Esophagus squamous epithelium (tissue), 5 donors: ENCODE measurements around the gene GRHL1. TPM values are rescaled to one million over a fixed set of nuclear protein-coding genes. Genes with fewer than 3 reads are reported as not detected.

Experiments
- DNase-seq: peaks from one replicate; lab custom pipeline; 2025; lab: John Stamatoyannopoulos, UW
- H3K27ac ChIP-seq, 4 donors: fragments of 200-600 bp; sonication (generic); one replicate each; pipeline ENCODE4 v1.5.1; 2016 to 2019; ENCODE audit warnings: mild to moderate bottlenecking in 1 of 4
- H3K27me3 ChIP-seq, 4 donors: fragments of 200-600 bp; sonication (generic); 1 replicate in 3 of 4; 2 replicates in 1 of 4; pipeline versions ENCODE4 v1.5.1 to v1.6.0; 2017 to 2021; ENCODE audit warnings: antibody characterized with exemption in 1 of 4
- H3K36me3 ChIP-seq, 3 donors: fragments of 200-600 bp; sonication (generic); one replicate each; pipeline ENCODE4 v1.5.1; 2016 to 2019
- H3K4me1 ChIP-seq, 3 donors: fragments of 200-600 bp; sonication (generic); one replicate each; pipeline ENCODE4 v1.5.1; 2017 to 2019
- H3K4me3 ChIP-seq, 4 donors: fragments of 200-600 bp; sonication (generic); 1 replicate in 3 of 4; 2 replicates in 1 of 4; pipeline ENCODE4 v1.5.1; 2016 to 2019; ENCODE audit warnings: mild to moderate bottlenecking in 2 of 4, moderate library complexity in 1 of 4
- H3K9me3 ChIP-seq, 3 donors: fragments of 200-600 bp; sonication (generic); one replicate each; pipeline ENCODE4 v1.5.1; 2016 to 2019
- CTCF ChIP-seq, 6 experiments: fragments of 450-650 bp in 4 of 6; fragments of 200-600 bp in 2 of 6; sonication (generic) in 2 of 6; IDR thresholded peaks; one replicate each; pipeline ENCODE4 v1.5.1; 2016 to 2019; ENCODE audit warnings: antibody characterized with exemption in 6 of 6, mild to moderate bottlenecking in 4 of 6, moderate library complexity in 4 of 6
- POLR2A ChIP-seq, 4 donors: fragments of 450-650 bp; IDR thresholded peaks; one replicate each; pipeline ENCODE4 v1.6.1; 2017; ENCODE audit warnings: antibody characterized with exemption in 4 of 4, mild to moderate bottlenecking in 4 of 4, moderate library complexity in 3 of 4
- WGBS, 2 donors: methylation state at CpG; one replicate each; pipeline ENCODE4 v1.1.5; 2018; 5-methylcytosine and 5-hydroxymethylcytosine counted together
- intact Hi-C: fragments of 100-400 bp; cut with DNase I; formaldehyde crosslinking; loops from one replicate; pipeline ENCODE4 v1.15.0; 2022
- total RNA-seq, 4 donors: library from RNA; depleted of rRNA; stranded (reverse); fragments of >200 nt; gene quantifications; one replicate each; pipeline ENCODE4 v1.1.0, GENCODE V29; 2016
- donor health status: DM: yes; HTN: yes; CAD: no.

Gene GRHL1, protein sequence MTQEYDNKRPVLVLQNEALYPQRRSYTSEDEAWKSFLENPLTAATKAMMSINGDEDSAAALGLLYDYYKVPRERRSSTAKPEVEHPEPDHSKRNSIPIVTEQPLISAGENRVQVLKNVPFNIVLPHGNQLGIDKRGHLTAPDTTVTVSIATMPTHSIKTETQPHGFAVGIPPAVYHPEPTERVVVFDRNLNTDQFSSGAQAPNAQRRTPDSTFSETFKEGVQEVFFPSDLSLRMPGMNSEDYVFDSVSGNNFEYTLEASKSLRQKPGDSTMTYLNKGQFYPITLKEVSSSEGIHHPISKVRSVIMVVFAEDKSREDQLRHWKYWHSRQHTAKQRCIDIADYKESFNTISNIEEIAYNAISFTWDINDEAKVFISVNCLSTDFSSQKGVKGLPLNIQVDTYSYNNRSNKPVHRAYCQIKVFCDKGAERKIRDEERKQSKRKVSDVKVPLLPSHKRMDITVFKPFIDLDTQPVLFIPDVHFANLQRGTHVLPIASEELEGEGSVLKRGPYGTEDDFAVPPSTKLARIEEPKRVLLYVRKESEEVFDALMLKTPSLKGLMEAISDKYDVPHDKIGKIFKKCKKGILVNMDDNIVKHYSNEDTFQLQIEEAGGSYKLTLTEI
- 100 to 1,000 TPM in 3 of 4 donors, 10 to 100 TPM in 1; 76.3 to 192 (median 115) TPM for total RNA-seq

DNA sequence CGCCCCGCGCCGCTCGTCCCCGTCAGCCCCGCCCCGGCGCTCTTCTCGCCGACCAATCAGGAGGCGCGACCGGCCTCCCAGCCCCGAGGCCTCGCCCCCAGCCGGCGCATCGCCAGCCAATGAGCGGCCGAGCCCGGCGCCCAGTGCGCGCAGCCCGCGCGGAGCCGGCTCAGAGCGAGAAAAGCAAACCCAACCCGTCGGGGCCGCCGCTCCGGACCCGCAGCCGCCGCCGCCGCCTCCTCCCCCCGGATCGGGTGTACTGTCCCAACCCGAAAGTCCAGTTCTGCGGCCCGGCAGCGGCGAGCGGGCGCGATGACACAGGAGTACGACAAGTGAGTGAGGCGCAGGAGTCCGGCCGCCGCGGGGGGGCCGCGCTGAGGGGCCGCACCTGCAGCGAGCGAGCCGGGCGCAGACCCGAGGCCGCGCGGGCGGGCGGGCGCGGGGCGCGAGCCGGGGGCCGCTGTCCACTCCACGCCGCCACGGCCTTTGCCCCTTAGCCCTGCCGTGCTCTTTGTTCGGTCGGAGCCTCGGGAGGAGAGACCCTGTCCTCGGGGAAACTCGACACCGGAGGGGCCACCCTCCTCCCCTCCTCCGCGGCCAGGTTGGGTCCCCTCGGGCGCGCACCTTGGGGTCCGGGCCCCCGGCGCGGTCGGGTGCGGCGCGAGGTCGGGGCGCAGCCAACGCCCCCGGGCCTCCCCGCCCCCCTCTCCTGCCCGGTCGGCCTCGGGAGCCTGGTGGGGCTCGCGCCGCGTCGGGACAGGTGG is at the start of gene GRHL1:
TSS of gene GRHL1 (plus strand) at position 172 of the 764 bp plus-strand sequence. CDS start at position 313, 141 bp downstream.
- peak within 1 kb of the TSS; percentile 59 to 94 (median 76) for H3K4me3 ChIP-seq
- intact Hi-C loops, result no loop called here
- WGBS, 2 donors, result 0% methylated on average over 2 of the region's 111 CpGs; no CpG with 5 or more reads in 1 of the 2 donors

DNA sequence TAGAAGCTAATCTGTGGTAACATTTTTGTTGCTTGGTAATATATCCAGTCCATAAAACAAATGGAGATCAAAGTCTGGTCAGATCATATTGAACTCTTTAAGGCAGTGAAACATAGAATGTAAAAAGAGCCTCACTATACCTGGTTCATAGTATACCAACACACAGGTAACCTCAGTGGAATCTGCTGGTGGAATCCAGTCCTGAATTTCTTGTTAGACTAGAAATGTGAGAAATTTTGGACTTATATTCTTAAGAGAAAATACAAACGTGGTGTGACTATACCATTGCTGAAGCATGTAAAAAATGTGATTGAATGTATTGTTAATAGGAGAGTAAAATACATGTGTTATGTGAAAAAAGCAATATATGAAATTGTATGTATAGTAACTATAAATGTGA is 46.1 kb upstream of the GRHL1 start:
- intact Hi-C loops, result no loop called here
- TF ChIP-seq POLR2A (IDR thresholded peaks at IDR 0.05) (no peak), CTCF (IDR thresholded peaks at IDR 0.05) (no peak)
- H3K36me3 ChIP-seq, result no peaks in the 10 kb centered on the region
- no peaks in the 10 kb centered on the region for H3K9me3 ChIP-seq
- WGBS, 2 donors, result 31 to 61% methylated on average over 1 of the region's 1 CpG
- peaks cover 0 to 22% (median 0%) of the 10 kb centered on the region in 3 donors for H3K4me1 ChIP-seq
- no peaks in the 10 kb centered on the region for H3K27me3 ChIP-seq
- no peak overlapping the region for H3K4me3 ChIP-seq
- DNase-seq, result no peak
- peak overlapping the region in 2 of 4 donors; percentile 74 for H3K27ac ChIP-seq

More for the DNA sequence above, at the start of gene GRHL1:
- peaks cover 0 to 40% (median 4%) of the 10 kb centered on the region in 3 donors for H3K4me1 ChIP-seq
- H3K27ac ChIP-seq, result peak within 1 kb of the TSS; percentile 77 to 94 (median 92)
- peaks cover 0 to 15% (median 0%) of the 10 kb centered on the region in 3 donors for H3K36me3 ChIP-seq
- TF ChIP-seq POLR2A (IDR thresholded peaks at IDR 0.05) (peak in 1 of 4 donors; percentile 72), CTCF (IDR thresholded peaks at IDR 0.05) (no peak)
- no peaks in the 10 kb centered on the region for H3K9me3 ChIP-seq
- H3K27me3 ChIP-seq, result peaks cover 0 to 11% (median 0%) of the 10 kb centered on the region in 4 donors
- peak; percentile 45 for DNase-seq

DNA sequence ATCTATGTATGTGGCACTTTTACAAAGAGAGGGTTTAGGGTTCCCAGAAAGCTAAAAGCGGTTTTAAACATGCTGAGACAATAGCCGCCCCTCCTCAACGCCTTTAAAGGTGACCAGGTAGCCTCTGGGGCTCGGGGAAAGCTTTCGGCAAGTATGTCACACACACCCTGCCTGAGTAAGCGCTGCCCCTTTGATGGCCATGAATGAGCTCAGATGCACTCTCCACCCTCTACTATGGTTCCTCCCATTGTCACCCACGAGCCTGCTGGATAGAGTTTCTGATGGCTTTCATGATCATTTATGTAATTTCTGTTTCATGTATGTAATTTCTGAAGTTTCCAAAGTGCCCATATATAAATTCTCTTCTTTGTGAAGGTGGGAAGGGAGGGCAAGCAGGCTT is 44.1 kb upstream of the GRHL1 start:
- H3K27me3 ChIP-seq, result no peaks in the 10 kb centered on the region

DNA sequence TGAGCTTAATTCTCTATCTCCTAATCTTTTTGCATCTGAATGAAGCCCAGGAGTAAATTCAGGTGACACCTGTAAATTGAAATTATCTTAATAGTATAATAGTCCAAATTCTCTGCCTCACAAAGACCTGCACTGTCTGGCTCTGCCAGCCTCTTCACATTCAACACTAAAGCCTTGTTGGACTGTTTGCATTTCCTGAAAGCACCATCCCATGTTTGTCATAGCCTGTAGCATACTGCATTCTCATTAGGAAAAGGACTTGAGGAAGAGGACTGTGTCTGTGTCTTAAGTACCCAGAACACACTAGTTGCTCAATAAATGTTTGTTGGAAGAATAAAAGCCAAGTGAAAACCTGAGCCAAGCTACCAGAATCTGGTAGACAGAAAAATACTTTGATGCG is 42.9 kb upstream of the GRHL1 start:
- H3K4me1 ChIP-seq, result peaks cover 0 to 19% (median 0%) of the 10 kb centered on the region in 3 donors
- intact Hi-C loops, result no loop called here

More for the DNA sequence above, 44.1 kb upstream of the GRHL1 start:
- Histone ChIP-seq H3K4me1 (peaks cover 0 to 19% (median 0%) of the 10 kb centered on the region in 3 donors), H3K4me3 (no peak overlapping the region), H3K27ac (peak overlapping the region in 3 of 4 donors; percentile 21 to 74 (median 51)), H3K36me3 (peaks cover 0 to 16% (median 5%) of the 10 kb centered on the region in 3 donors), H3K9me3 (no peaks in the 10 kb centered on the region)
- WGBS, 2 donors, result 63 to 87% methylated on average over 7 of the region's 7 CpGs
- TF ChIP-seq CTCF (IDR thresholded peaks at IDR 0.05) (no peak), POLR2A (IDR thresholded peaks at IDR 0.05) (no peak)
- intact Hi-C loops, result no loop called here
- DNase-seq, result no peak

DNA sequence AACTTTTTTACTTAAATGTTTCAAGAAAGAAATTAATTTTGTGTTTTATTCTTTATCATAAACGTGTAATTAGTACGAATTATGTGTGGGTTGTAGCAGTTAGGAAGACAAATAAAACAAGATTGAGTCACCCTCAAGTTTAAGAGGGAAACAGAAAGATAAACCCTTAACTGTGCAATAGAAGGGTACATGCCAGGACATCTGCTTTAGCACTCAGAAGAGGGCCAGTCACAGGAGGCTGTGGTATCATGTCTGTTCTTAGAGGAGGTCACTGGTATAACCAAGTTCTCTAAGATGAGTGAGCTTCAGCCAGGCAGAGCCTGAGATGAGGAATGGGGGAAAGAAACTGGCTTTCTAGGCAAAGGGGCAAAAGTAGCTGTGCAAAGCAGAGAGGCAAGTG is 42.4 kb upstream of the GRHL1 start:
- Histone ChIP-seq H3K4me3 (no peak overlapping the region), H3K9me3 (no peaks in the 10 kb centered on the region), H3K27ac (peak overlapping the region; percentile 26 to 74 (median 46)), H3K36me3 (peaks cover 0 to 33% (median 11%) of the 10 kb centered on the region in 3 donors), H3K27me3 (no peaks in the 10 kb centered on the region), H3K4me1 (peaks cover 0 to 20% (median 0%) of the 10 kb centered on the region in 3 donors)
- intact Hi-C loops, result no loop called here
- WGBS, 2 donors, result 31 to 39% methylated on average over 2 of the region's 2 CpGs
- DNase-seq, result no peak
- TF ChIP-seq CTCF (IDR thresholded peaks at IDR 0.05), result no peak

More for the DNA sequence above, 42.9 kb upstream of the GRHL1 start:
- Histone ChIP-seq H3K4me3 (no peak overlapping the region), H3K36me3 (peaks cover 0 to 28% (median 11%) of the 10 kb centered on the region in 3 donors), H3K27ac (peak overlapping the region; percentile 26 to 74 (median 46)), H3K9me3 (no peaks in the 10 kb centered on the region), H3K27me3 (no peaks in the 10 kb centered on the region)
- no peak for DNase-seq
- TF ChIP-seq POLR2A (IDR thresholded peaks at IDR 0.05), result no peak
- 88 to 100% methylated on average over 1 of the region's 1 CpG for WGBS, 2 donors
